ENCODE results near the gene LILRB3. TPM values are rescaled to one million over a fixed set of nuclear protein-coding genes. Genes with fewer than 3 reads are reported as not detected.
"Not testable (repeated sequence)": the region's sequence is repeated elsewhere in the genome, so short reads cannot be mapped to it uniquely, and the experiment has no call there.

The LILRB3 gene
- total RNA-seq, 5 donors from 2014 or later (not counting 1 experiment from before 2014, with no cell fraction given) = 0.72 to 2.8 (median 1.1) TPM

DNA sequence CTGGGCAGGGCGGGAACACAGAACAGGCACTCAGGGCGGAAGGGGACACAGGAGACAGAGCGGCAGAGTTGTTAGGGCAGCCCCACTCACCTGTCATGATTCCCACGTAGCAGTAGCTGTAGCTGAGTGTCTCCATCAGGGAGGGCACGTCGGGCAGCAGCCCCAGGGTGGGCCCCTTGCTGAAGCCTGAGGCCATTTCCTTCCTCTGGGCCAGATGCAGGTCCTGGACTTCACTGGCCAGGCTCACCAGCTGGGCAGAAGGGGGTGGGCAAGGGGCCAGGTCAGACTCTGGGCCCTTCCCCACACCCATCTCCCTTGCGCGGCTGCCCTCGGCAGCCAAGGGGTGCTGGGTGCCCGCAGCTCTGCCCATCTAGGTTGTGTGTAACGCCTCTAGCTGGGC, 39.4 kb downstream of the LILRB3 start:
- CTCF ChIA-PET = no interaction called here
- 94% methylated on average over 9 of the region's 11 CpGs for WGBS (ENCODE audit: insufficient coverage)
- H3K9me3 ChIP-seq = no peaks in the 10 kb centered on the region
- Mint-ChIP-seq H3K4me1 (peaks cover 15 to 19% (median 17%) of the 10 kb centered on the region in 3 donors), H3K9me3 (no peaks in the 10 kb centered on the region), H3K4me3 (no peak overlapping the region), H3K36me3 (peaks cover 5% of the 10 kb centered on the region), H3K27me3 (no peaks in the 10 kb centered on the region), H3K27ac (no peak overlapping the region)
- DNase-seq (no peak), ATAC-seq (replicated peaks in 1 of 4) (no peak)
- H3K36me3 ChIP-seq (ENCODE audit: control insufficient read depth in 2 of 2, extremely low read depth in 1 of 2, insufficient read depth in 1 of 2, low read length in 1 of 2) = peaks cover 2 to 16% of the 10 kb centered on the region in 2 donors
- no peak overlapping the region for H3K4me3 ChIP-seq (ENCODE audit: control insufficient read depth in 1 of 2, extremely low read depth in 1 of 2, low read length in 1 of 2)
- H3K27me3 ChIP-seq (replicated peaks in 1 of 2; ENCODE audit: control insufficient read depth in 2 of 2, extremely low read depth in 1 of 2, insufficient read depth in 2 of 2, low read length in 1 of 2) = no peaks in the 10 kb centered on the region
- POLR2A ChIA-PET = no interaction called here
- peaks cover 5 to 8% of the 10 kb centered on the region in 2 experiments for H3K4me1 ChIP-seq (ENCODE audit: control insufficient read depth in 1 of 2, extremely low read depth in 1 of 2, insufficient read depth in 2 of 2, low read length in 2 of 2)
- no peak overlapping the region for H3K27ac ChIP-seq (ENCODE audit: low read length)

DNA sequence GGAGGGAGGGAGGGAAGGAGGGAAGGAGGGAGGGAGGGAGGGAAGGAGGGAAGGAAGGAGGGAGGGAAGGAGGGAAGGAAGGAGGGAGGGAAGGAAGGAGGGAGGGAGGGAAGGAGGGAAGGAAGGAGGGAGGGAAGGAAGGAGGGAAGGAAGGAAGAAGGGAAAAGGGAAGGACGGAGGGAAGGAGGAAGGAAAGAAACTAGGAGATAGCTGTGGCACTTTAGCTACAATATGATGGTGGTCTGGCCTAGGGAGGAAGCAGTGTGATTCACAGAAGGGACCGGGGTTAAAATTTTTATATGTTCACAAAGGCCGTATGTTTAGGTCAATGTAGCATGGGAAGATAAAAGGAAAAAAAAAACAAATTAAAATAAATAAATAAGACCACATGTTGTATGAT, 40.9 kb downstream of the LILRB3 start:
- H3K36me3 Mint-ChIP-seq = peaks cover 11% of the 10 kb centered on the region
- H3K9me3 Mint-ChIP-seq; CTCF ChIA-PET; H3K27ac Mint-ChIP-seq; H3K4me1 ChIP-seq (ENCODE audit: control insufficient read depth in 1 of 2, extremely low read depth in 1 of 2, insufficient read depth in 2 of 2, low read length in 2 of 2); DNase-seq; ATAC-seq (replicated peaks in 1 of 4); H3K27me3 ChIP-seq (replicated peaks in 1 of 2; ENCODE audit: control insufficient read depth in 2 of 2, extremely low read depth in 1 of 2, insufficient read depth in 2 of 2, low read length in 1 of 2); H3K4me3 ChIP-seq (ENCODE audit: control insufficient read depth in 1 of 2, extremely low read depth in 1 of 2, low read length in 1 of 2); H3K4me1 Mint-ChIP-seq; POLR2A ChIA-PET; H3K27ac ChIP-seq (ENCODE audit: low read length); H3K4me3 Mint-ChIP-seq; H3K27me3 Mint-ChIP-seq; H3K9me3 ChIP-seq: not testable (repeated sequence)
- WGBS (ENCODE audit: insufficient coverage) = 88% methylated on average over 1 of the region's 3 CpGs
- H3K36me3 ChIP-seq (ENCODE audit: control insufficient read depth in 2 of 2, extremely low read depth in 1 of 2, insufficient read depth in 1 of 2, low read length in 1 of 2) = peaks cover 0 to 15% of the 10 kb centered on the region in 2 donors

DNA sequence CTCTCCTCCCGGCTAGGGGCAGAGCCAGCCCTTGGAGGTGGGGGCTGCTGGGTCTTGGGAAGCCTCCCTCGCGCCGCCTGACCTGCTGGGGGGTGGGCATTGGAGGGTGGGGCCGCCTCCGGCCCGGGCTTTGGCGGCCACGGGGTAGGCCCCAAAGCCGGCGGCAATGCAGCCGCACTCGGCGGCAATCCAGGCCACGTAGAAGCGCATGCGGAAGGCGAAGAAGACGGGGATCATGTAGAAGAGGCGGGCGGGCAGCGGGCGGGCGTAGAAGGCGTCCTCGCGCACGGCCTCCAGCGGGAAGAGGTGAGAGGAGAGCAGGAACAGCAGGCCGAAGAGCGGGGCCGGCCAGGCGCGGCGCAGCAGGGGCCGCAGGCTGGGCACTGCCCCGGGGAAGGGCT, 42.1 kb downstream of the LILRB3 start:
- H3K27ac Mint-ChIP-seq = no peak overlapping the region
- no peaks in the 10 kb centered on the region for H3K4me1 ChIP-seq (ENCODE audit: control insufficient read depth in 1 of 2, extremely low read depth in 1 of 2, insufficient read depth in 2 of 2, low read length in 2 of 2)
- POLR2A ChIA-PET = no interaction called here
- H3K9me3 Mint-ChIP-seq = no peaks in the 10 kb centered on the region
- H3K27me3 ChIP-seq (replicated peaks in 1 of 2; ENCODE audit: control insufficient read depth in 2 of 2, extremely low read depth in 1 of 2, insufficient read depth in 2 of 2, low read length in 1 of 2) = no peaks in the 10 kb centered on the region
- H3K9me3 ChIP-seq = no peaks in the 10 kb centered on the region
- peaks cover 0 to 8% of the 10 kb centered on the region in 2 donors for H3K36me3 ChIP-seq (ENCODE audit: control insufficient read depth in 2 of 2, extremely low read depth in 1 of 2, insufficient read depth in 1 of 2, low read length in 1 of 2)
- H3K27ac ChIP-seq (ENCODE audit: low read length) = no peak overlapping the region
- no peak overlapping the region for H3K4me3 Mint-ChIP-seq
- no peaks in the 10 kb centered on the region for H3K27me3 Mint-ChIP-seq
- 99% methylated on average over 36 of the region's 37 CpGs for WGBS (ENCODE audit: insufficient coverage)
- peaks cover 0 to 2% (median 0%) of the 10 kb centered on the region in 3 donors for H3K4me1 Mint-ChIP-seq
- CTCF ChIA-PET = no interaction called here
- DNase-seq (no peak), ATAC-seq (replicated peaks in 1 of 4) (no peak)
- H3K36me3 Mint-ChIP-seq = peaks cover 14% of the 10 kb centered on the region
- H3K4me3 ChIP-seq (ENCODE audit: control insufficient read depth in 1 of 2, extremely low read depth in 1 of 2, low read length in 1 of 2) = no peak overlapping the region

DNA sequence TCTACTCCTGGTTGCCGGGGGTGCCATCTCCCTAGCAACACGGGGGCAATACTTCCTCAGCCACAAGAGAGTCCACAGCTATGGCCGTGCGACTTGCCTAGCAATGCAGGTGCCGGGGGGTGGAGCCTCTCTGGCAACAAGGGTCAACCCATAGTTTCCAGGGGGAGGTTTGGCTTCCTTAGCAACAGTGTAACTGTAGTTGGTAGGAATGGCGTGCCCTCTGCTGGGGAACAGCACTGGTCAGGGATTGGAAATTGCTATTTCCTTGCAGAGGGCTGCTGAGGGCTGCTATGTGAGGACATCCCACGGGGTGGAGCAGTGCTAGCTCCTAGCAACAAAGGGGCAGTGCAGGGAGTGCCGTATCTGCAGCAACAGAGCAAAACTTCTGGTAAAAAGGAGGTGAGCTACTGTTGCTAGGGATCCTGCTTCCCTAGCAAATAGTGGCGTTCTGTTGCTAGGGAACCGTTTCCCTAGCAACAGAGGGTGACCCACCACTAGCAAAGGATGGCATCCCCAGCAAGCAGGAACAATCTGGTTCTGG, 42.8 kb downstream of the LILRB3 start:
- Mint-ChIP-seq H3K27me3 (no peaks in the 10 kb centered on the region), H3K4me1 (no peaks in the 10 kb centered on the region), H3K27ac (no peak overlapping the region), H3K4me3 (no peak overlapping the region), H3K9me3 (no peaks in the 10 kb centered on the region), H3K36me3 (peaks cover 17% of the 10 kb centered on the region)
- DNase-seq (no peak), ATAC-seq (replicated peaks in 1 of 4) (no peak)
- CTCF ChIA-PET = interaction anchor here in 1 of 2 donors (0.6 kb wide), 1 partner anchor 161 kb away, joined by 3 read pairs; no protein-coding TSS in a partner anchor
- Histone ChIP-seq H3K4me3 (ENCODE audit: control insufficient read depth in 1 of 2, extremely low read depth in 1 of 2, low read length in 1 of 2) (no peak overlapping the region), H3K36me3 (ENCODE audit: control insufficient read depth in 2 of 2, extremely low read depth in 1 of 2, insufficient read depth in 1 of 2, low read length in 1 of 2) (peaks cover 0 to 8% of the 10 kb centered on the region in 2 donors), H3K9me3 (no peaks in the 10 kb centered on the region), H3K4me1 (ENCODE audit: control insufficient read depth in 1 of 2, extremely low read depth in 1 of 2, insufficient read depth in 2 of 2, low read length in 2 of 2) (no peaks in the 10 kb centered on the region), H3K27ac (ENCODE audit: low read length) (no peak overlapping the region), H3K27me3 (replicated peaks in 1 of 2; ENCODE audit: control insufficient read depth in 2 of 2, extremely low read depth in 1 of 2, insufficient read depth in 2 of 2, low read length in 1 of 2) (no peaks in the 10 kb centered on the region)
- WGBS (ENCODE audit: insufficient coverage) = 78% methylated on average over 6 of the region's 10 CpGs
- POLR2A ChIA-PET = no interaction called here

DNA sequence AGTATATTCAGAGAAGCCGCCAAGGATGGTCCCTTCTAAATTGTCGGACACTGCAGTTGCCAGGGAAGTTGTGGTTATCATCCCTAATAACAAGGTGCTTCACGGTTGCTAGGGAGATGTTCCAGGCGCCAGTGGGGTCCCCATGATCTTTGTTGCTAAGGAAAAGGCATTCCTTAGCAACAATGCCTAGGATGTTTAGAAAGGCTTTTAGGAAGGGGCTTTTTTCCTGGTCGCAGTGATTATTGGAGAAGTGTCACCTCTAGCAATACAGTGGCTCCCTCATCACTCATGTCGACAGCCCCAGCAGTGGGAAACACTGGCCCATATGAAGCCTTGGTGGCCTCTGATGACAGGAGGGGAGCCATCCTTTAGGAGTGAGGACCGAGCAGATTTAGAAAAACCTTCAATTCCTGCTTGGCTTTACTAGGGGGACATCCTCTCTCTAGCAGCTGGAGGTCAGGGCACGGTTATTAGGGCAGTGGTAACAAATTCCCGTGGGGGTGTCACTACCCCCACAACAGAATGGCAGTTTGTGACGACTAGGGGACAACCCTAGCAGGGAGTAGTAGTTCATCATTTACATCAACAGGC, 43.5 kb downstream of the LILRB3 start:
- 100% methylated on average over 1 of the region's 10 CpGs for WGBS (ENCODE audit: insufficient coverage)
- Mint-ChIP-seq H3K9me3 (no peaks in the 10 kb centered on the region), H3K27ac (no peak overlapping the region), H3K4me3 (no peak overlapping the region), H3K4me1 (no peaks in the 10 kb centered on the region), H3K27me3 (no peaks in the 10 kb centered on the region), H3K36me3 (peaks cover 17% of the 10 kb centered on the region)
- ATAC-seq (replicated peaks in 1 of 4) = no peak
- DNase-seq = no peak
- Histone ChIP-seq H3K27me3 (replicated peaks in 1 of 2; ENCODE audit: control insufficient read depth in 2 of 2, extremely low read depth in 1 of 2, insufficient read depth in 2 of 2, low read length in 1 of 2) (no peaks in the 10 kb centered on the region), H3K27ac (ENCODE audit: low read length) (no peak overlapping the region), H3K36me3 (ENCODE audit: control insufficient read depth in 2 of 2, extremely low read depth in 1 of 2, insufficient read depth in 1 of 2, low read length in 1 of 2) (peaks cover 0 to 8% of the 10 kb centered on the region in 2 donors), H3K4me3 (ENCODE audit: control insufficient read depth in 1 of 2, extremely low read depth in 1 of 2, low read length in 1 of 2) (no peak overlapping the region), H3K4me1 (ENCODE audit: control insufficient read depth in 1 of 2, extremely low read depth in 1 of 2, insufficient read depth in 2 of 2, low read length in 2 of 2) (no peaks in the 10 kb centered on the region), H3K9me3 (no peaks in the 10 kb centered on the region)
- ChIA-PET POLR2A (interaction anchor here in 1 of 2 donors (0.6 kb wide), 1 partner anchor 100 kb away, joined by 3 read pairs; no protein-coding TSS in a partner anchor), CTCF (interaction anchor here in 1 of 2 donors (0.6 kb wide), 1 partner anchor 162 kb away, joined by 3 read pairs; no protein-coding TSS in a partner anchor)

DNA sequence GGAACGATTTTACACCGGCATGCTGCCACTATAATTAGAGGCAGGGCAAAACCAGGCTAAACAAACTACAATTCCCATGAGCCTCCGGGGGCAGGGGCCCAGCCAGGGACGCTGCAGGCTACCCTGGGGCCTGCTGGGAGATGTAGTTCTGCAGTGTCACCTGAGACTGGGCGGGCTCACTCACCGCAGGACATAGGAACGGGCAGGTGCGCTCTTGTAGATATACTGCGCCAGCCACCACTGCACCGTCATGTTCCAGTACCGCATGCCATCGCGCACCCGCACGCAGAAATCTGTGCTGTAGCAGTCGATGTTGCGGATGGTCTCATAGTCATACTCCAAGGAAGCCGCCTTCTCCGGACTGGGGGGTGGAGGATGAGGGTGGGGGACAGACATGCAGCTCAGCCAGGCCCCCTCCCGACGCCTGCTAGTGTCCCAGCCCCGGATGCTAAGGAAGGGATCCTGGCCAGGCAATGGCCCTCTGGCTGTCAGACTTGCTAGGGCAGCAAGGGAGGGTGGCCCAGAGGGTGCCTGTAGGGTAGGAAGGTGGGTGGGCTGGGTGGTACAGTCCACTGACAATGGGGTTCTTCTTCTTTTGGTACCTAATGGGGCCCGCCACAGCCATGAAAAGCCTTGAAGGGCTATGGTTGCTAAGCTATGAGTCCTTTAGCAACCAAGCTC, 44.1 kb downstream of the LILRB3 start:
- POLR2A ChIA-PET = interaction anchor here in 1 of 2 donors (0.6 kb wide), 1 partner anchor 99 kb away, joined by 3 read pairs; no protein-coding TSS in a partner anchor
- ATAC-seq (replicated peaks in 1 of 4) (peak; percentile 77 to 99 (median 80)), DNase-seq (peak in 13 of 35 experiments; percentile 21 to 60 (median 36))
- 93% methylated on average over 19 of the region's 23 CpGs for WGBS (ENCODE audit: insufficient coverage)
- CTCF ChIA-PET = no interaction called here
- Histone ChIP-seq H3K27me3 (replicated peaks in 1 of 2; ENCODE audit: control insufficient read depth in 2 of 2, extremely low read depth in 1 of 2, insufficient read depth in 2 of 2, low read length in 1 of 2) (peaks cover 0 to 3% of the 10 kb centered on the region in 2 experiments), H3K4me3 (ENCODE audit: control insufficient read depth in 1 of 2, extremely low read depth in 1 of 2, low read length in 1 of 2) (no peak overlapping the region), H3K9me3 (no peaks in the 10 kb centered on the region), H3K27ac (ENCODE audit: low read length) (no peak overlapping the region), H3K36me3 (ENCODE audit: control insufficient read depth in 2 of 2, extremely low read depth in 1 of 2, insufficient read depth in 1 of 2, low read length in 1 of 2) (peaks cover 0 to 8% of the 10 kb centered on the region in 2 donors), H3K4me1 (ENCODE audit: control insufficient read depth in 1 of 2, extremely low read depth in 1 of 2, insufficient read depth in 2 of 2, low read length in 2 of 2) (no peaks in the 10 kb centered on the region)
- Mint-ChIP-seq H3K4me1 (no peaks in the 10 kb centered on the region), H3K27me3 (no peaks in the 10 kb centered on the region), H3K27ac (no peak overlapping the region), H3K9me3 (no peaks in the 10 kb centered on the region), H3K36me3 (peaks cover 17% of the 10 kb centered on the region), H3K4me3 (no peak overlapping the region)

Data from T-cell (primary cell).